SK-N-MC (cell line): ENCODE measurements around the gene TMEM242.

ENCODE experiments used
- EZH2 ChIP-seq: fragments of 200-600 bp; sonication (generic); IDR thresholded peaks from one replicate; pipeline ENCODE4 v1.6.1; 2017; ENCODE audit warnings: antibody characterized with exemption
- FOXP2 ChIP-seq: optimal IDR thresholded peaks from 2 replicates; pipeline ENCODE3; 2011; ENCODE audit warnings: mild to moderate bottlenecking, moderate library complexity; ENCODE audit not compliant: insufficient read depth; ENCODE audit errors: extremely low read length, control extremely low read depth
- POLR2AphosphoS5 ChIP-seq: IDR thresholded peaks from 2 replicates; pipeline ENCODE4 v1.6.1; 2012; ENCODE audit warnings: mild to moderate bottlenecking, low read depth, low read length, borderline replicate concordance

- TF ChIP-seq POLR2AphosphoS5 (no peak), EZH2 (no peak), FOXP2 (no peak)
Observed at GRCh38 chr6:157265186-157265585, 58.1 kb downstream of the TMEM242 start.
